GM18870 (cell line): ENCODE results near the gene SELENOO.

Source experiments
- ATAC-seq: cut with Tn5 transposase; IDR thresholded peaks from one replicate; pipeline ENCODE4 v1.9.1; 2021; ENCODE audit warnings: moderate library complexity; ENCODE audit not compliant: unreplicated experiment

The SELENOO gene

GRCh38 chr22:50264104-50264745, 63.4 kb downstream of the SELENOO start:
- ATAC-seq, result no peak

- ATAC-seq, result no peak
These were observed 64.3 kb downstream of the SELENOO start for GRCh38 chr22:50264946-50265669.

GRCh38 chr22:50266994-50267393, 66.2 kb downstream of the SELENOO start:
- no peak for ATAC-seq
